AG10803 (cell line): ENCODE measurements around the gene SMIM12.

ENCODE experiments used
- DNase-seq: peaks from one replicate; pipeline ENCODE4 v3.0.0; 2010; ENCODE audit warnings: low read depth
- H3K4me3 ChIP-seq: 2 replicates; pipeline ENCODE4 v1.5.1; 2011; ENCODE audit warnings: mild to moderate bottlenecking, low read length, control low read depth
- CTCF ChIP-seq: conservative IDR thresholded peaks from 2 replicates; pipeline ENCODE4 v1.5.1; 2011; ENCODE audit warnings: mild to moderate bottlenecking, low read length, control low read depth, inconsistent platforms

SMIM12 gene

GRCh38 chr1:34904236-34905097 lies 44.9 kb upstream of the SMIM12 start:
- no peak for TF ChIP-seq CTCF
- no peak overlapping the region for H3K4me3 ChIP-seq
- DNase-seq = no peak

GRCh38 chr1:34901919-34902318 lies 42.4 kb upstream of the SMIM12 start:
- H3K4me3 ChIP-seq = no peak overlapping the region
- TF ChIP-seq CTCF = no peak
- no peak for DNase-seq

DNA sequence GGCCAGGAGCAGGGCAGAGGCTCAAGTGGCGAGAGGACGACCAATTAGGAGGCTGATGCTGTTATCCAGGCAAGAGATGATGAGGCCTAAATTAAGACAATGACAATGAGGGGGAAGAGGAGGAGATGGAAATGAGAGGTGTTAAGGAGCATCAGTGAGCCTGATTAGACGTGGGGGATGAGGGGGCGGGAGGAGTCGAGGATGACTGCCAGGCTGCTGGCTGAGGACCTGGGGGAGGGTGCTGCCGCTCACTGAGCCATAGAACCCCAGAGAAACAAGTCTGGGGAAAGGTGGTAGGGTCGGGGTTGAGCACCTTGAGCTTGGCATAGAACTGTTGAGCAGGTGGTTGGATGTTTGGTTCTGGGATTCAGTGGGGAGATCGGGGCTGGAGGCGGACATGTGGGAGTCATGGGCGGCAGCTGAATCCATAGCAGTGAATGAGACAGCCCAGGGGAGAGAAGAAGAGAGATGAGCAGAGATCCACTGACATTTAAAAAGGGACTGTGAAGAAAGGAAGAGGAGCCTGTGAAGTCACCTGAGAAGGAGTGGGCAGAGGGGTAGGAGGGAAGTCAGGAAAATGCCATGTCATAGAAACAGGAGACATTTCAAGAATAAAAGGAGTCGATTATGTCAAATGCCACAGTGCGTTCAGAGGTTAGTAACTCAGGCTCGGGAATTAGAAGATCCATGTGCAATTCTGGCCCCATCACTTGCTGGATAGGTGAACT lies 41.4 kb upstream of the SMIM12 start:
- no peak for DNase-seq
- no peak for TF ChIP-seq CTCF
- no peak overlapping the region for H3K4me3 ChIP-seq

DNA sequence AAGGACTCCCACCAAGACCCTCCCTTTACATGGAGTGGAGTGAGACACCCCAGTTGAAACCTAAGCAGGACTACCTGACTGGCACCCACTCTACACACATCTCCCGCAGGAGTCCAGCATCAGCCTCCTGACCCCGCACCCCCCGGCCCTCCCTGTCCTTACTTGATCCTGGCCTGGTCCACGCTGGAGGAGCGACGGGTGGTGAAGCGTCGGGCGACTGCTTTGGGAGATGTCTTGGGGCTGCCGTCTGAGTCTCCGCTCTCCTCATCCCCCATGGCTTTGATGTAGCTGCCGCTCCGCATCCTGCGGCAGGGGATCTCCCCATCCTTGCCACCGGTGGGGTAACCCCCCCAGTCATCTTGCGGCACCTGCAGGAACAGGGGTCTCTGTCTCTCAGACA lies 40.4 kb upstream of the SMIM12 start:
- no peak overlapping the region for H3K4me3 ChIP-seq
- no peak for DNase-seq
- no peak for TF ChIP-seq CTCF

GRCh38 chr1:34899471-34899870 lies 39.9 kb upstream of the SMIM12 start:
- no peak for TF ChIP-seq CTCF
- no peak for DNase-seq
- H3K4me3 ChIP-seq = no peak overlapping the region

GRCh38 chr1:34898330-34898761 lies 38.8 kb upstream of the SMIM12 start:
- no peak overlapping the region for H3K4me3 ChIP-seq
- TF ChIP-seq CTCF = no peak
- no peak for DNase-seq

- DNase-seq = peak; percentile 3
- H3K4me3 ChIP-seq = no peak overlapping the region
- peak; percentile 32 for TF ChIP-seq CTCF
Observed at GRCh38 chr1:34896612-34897011, 37.1 kb upstream of the SMIM12 start.
